ENCODE data around the gene DEUP1.
"Not testable (repeated sequence)": the region's sequence is repeated elsewhere in the genome, so short reads cannot be mapped to it uniquely, and the experiment has no call there.

The DEUP1 gene

DNA sequence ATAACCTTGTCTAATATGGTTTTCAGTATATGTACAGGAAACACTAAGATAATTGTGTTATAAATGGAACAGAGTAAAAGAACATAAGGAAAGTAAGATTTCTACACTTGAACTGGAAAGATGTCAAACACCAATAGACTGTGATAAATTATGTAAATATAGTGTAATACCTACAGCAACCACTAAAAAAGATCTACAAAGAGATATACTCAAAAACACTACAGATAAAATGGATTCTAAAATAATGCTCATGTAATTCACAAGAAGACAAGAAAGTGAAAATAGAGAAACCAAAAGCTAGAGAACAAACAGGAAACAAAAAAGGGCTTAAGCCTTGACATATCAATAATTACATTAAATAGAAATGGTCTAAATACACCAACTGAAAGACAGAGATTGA is 30.9 kb downstream of the DEUP1 start:
- DNase-seq (ENCODE audit: low read depth): no peak

DNA sequence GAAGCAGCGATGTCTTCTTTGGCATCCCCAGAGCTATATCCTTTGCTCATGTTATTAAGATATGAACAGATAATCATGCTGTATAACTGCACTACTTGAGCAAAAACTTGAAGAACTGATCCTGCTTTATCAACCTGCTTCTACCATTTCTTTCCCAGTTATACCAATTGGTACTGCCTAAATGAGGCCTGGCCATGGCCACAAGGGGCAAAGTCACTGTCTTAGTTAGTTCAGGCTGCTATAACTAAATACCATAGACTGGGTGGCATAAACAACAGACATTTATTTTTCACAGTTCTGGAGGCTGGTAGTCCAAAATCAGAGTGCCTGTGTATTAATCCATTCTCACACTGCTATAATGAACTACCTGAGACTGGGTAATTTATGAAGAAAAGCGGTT is 37.5 kb downstream of the DEUP1 start:
- DNase-seq (ENCODE audit: low read depth): no peak

DNA sequence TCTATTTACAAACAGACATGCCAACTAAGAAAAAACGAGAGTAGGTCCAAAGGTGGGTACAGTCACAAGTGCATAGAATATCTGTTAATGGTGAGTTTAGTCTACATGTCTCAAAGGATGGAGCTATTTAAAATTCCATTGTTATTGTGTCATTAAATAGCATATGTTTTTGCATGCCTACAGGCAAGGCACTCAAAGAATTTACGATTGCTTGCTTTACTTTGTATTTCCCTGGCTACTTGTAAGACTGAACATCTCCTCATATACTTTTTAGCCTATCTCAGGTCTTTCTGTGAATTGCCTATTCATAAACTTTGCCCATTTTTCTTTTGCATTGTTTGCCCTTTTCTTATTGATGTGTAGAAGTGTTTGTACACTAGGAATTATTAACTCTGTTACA is 39.7 kb downstream of the DEUP1 start:
- no peak for DNase-seq (ENCODE audit: low read depth)

DNA sequence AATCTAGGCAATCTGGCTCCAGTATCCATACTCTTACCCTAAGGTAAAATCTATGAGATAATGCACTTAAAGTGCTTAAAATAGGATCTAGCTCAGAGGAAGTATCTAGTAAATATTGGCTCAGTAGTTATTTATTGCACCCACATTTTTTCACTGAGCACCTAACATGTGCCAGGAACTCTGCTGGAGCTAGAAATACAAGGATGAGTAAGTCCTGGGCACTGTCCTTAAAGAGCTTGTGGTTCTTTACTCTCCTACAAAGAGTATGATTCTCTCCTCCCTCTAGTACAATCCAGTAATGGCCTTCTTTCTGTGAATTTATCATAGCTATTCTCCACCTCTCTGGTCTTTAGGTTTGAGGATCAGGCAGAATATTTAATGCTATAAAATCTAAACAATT is 59.2 kb downstream of the DEUP1 start:
- DNase-seq (ENCODE audit: low read depth): no peak

DNA sequence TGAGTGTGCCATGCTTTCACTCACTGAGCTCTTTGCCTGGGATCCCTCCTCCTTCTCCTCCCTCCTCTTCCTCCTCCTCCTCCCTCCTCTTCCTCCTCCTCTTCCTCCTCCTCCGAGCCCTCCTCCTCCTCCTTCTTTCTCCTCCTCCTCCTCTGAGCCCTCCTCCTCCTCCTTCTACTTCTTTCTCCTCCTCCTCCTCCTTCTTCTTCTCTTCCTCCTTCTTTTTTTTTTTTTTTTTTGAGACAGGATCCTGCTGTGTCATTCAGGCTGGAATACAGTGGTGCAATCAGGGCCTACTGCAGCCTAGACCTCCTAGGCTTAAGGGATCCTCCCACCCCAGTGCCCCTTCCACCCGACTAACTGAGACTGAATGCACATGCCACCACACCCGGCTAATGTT is 62.3 kb downstream of the DEUP1 start:
- DNase-seq (ENCODE audit: low read depth): no peak

DNA sequence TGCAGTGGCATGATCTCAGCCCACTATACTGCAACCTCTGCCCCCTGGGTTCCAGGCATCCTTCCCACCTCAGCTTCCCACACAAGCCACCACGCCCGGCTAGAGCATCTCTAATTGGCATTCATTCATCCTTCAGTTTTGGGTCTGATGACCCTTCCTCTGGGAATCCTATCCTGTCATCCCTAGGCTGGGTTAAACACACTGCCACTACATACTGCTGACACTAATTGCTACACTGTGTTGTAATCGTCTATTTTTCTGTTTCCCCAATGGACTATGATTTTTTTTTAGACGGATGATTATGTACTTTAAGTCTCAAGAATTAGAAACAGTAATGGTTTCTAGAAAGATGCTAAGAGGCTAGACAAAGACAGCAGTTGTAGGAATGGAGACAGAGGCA is 62.8 kb downstream of the DEUP1 start:
- DNase-seq (ENCODE audit: low read depth): no peak

DNA sequence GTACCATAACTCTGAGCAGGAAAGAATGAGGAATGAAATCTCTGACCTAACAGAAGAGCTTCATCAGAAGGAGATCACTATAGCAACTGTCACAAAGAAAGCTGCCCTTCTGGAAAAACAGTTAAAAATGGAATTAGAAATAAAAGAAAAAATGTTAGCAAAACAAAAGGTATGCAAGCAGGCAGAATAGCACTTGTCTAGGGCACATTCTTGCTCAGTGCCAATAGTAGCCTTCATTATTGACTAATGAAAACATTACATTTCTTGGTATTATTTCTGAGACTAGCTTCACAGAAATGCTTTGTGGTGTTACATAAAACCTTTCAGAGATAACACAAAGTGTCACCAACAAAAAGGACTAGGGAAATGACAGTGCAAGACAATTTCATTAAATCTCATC is 63.9 kb downstream of the DEUP1 start:
- DNase-seq (ENCODE audit: low read depth): no peak

DNA sequence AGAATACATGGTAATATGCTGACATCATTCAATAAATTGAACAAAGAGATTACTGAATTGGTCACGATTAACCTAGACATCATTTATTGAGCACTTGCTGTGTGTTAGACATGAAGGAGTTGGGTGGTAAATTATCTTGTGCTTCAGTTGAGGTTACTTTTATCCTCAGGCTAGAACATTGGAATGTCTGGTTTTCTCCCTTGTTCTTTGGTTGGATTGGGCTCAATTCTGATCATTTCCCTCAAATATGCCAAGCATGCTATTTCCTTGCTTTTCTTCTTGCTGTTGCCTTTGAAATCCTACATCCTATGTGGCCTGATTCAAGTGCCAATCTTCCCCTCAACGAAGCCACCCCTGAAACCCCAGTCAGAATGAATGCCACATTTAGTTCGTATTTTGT is 65.8 kb downstream of the DEUP1 start:
- no peak for DNase-seq (ENCODE audit: low read depth)

DNA sequence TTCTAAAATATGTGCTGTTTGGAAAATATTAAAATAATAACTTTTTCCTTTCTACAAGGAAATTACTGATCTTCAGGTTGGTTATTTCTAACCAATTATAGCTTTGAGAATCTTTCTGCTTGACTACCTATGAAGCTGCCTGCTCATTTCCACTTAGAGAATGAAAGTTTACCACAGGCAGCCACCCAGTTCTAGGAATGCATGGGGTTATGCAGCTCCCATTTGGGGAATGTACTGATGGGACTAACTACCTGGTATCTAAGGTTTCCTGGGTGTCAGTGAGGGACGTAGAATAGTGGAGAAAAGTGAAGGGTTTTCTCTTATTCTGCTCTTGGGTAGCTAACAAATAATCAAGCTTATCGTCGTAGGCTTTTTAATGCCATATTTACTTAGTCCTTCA is 73.4 kb downstream of the DEUP1 start:
- DNase-seq (ENCODE audit: low read depth): no peak

DNA sequence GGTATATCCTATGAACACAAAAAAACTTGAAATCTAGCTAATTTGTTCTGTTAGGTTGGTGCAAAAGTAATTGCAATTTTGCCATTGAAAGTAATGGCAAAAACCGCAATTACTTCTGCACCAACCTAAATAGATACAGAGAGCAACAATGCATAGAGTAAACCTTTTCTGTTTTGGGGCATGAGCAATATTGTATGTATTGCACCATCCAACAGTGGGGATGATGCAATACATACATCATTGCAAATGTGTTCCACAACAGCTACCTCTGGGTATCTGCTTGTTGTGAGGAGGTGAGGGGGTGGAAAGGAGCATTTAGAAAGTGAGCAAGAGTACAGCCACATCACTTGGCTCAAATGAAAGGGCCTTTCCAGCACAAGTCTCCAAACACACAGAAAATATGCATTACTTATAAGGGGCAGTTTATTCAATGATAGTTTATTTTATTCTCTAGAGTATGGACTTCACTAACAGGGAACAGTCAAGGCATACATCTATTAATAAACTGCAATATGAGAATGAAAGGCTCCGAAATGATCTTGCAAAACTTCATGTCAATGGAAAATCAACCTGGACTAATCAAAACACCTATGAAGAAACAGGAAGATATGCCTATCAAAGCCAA is 77.3 kb downstream of the DEUP1 start:
- DNase-seq (ENCODE audit: low read depth): no peak

DNA sequence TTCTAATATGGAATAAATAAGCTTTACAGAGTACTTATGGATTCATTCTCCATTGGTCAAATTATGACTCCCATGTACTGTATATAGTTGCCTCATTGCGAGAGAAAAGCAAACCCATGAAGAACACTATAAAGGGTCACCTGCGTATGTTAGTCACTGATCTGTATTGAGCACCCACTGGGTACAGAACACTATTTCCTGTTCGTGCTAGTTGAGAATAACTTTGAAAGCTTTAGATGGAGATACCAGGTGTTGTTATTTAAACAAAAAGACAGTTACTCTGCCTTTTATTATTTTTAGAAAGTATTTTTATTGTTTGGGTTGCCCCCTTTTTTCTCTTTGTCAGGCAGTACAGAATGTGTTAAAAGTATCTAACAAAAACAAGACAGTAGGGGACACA is 79.9 kb downstream of the DEUP1 start:
- no peak for DNase-seq (ENCODE audit: low read depth)

DNA sequence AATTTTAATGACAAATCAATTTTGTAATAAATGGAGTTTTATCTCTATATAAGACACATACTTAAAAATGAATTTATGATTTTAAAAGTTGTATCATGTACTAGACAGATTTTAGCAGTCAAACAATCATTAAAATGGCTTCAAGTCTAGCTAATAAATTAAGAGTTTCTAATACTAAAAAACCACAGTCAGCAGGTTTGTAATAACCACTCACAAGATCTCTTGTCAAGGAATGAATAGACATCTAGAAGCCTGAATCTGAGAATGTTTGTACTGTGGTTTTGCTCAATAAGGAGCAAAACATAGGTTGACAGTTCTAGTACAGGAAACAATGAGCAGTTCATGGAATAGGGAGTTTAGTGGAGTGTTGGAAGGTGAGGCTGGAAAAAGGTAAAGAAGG is 81.2 kb downstream of the DEUP1 start:
- DNase-seq (ENCODE audit: low read depth): no peak

DNA sequence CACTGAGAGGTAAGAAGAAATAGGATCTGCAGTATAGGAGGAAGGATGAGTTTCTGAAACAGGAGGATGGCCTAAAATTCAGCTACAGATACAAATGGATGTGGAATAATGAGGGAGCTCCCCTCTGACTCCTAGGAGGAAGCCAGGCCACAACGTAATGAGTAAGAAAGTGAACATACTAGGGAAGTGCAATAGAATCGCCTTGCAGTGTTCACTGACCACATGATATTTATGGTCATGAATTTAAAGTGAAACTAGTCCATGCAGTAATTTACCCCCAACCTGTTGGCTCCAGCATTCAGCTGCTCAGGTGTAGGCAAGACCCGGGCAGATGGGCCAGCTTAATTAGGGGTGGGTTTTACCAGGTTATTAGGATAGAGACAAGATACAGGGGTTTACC is 101.7 kb downstream of the DEUP1 start:
- DNase-seq (ENCODE audit: low read depth): no peak

DNA sequence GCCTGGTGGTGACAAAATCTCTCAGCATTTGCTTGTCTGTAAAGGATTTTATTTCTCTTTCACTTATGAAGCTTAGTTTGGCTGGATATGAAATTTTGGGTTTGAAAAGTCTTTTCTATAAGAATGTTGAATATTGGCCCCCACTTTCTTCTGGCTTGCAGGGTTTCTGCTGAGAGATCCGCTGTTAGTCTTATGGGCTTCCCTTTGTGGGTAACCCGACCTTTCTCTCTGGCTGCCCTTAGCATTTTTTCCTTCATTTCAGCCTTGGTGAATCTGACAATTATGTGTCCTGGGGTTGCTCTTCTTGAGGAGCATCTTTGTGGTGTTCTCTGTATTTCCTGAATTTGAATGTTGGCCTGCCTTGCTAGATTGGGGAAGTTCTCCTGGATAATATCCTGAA is 112.7 kb downstream of the DEUP1 start:
- DNase-seq (ENCODE audit: low read depth): not testable (repeated sequence)

DNA sequence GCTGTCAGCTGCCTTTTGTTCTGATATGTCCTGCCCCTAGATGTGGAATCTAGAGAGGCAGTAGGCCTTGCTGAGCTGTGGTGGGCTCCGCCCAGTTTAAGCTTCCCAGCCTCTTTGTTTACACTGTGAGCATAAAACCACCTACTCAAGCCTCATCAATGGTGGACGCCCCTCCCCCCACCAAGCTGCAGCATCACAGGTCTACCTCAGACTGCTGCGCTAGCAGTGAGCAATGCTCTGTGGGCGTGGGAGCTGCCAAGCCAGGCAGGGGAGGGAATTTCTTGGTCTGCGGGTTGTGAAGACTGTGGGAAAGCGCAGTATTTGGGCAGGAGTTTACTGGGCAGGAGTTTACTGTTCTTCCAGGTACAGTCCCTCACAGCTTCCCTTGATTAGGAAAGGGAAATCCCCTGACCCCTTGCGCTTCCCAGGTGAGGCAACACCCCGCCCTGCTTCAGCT is 114.1 kb downstream of the DEUP1 start:
- no peak for DNase-seq (ENCODE audit: low read depth)

DNA sequence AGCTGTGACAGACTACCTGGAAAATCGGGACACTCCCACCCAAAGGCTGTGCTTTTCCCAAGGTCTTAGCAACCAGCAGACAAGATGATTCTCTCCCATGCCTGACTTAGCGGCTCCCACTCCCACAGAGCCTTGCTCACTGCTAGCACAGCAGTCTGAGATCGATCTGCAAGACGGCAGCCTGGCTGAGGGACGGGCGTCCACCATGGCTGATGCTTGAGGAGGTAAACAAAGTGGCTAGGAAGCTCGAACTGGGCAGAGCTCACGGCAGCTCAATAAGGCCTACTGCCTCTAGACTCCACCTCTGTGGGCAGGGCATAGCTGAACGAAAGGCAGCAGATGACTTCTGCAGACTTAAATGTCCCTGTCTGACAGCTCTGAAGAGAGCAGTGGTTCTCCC is 127.7 kb downstream of the DEUP1 start:
- DNase-seq (ENCODE audit: low read depth): no peak

DNA sequence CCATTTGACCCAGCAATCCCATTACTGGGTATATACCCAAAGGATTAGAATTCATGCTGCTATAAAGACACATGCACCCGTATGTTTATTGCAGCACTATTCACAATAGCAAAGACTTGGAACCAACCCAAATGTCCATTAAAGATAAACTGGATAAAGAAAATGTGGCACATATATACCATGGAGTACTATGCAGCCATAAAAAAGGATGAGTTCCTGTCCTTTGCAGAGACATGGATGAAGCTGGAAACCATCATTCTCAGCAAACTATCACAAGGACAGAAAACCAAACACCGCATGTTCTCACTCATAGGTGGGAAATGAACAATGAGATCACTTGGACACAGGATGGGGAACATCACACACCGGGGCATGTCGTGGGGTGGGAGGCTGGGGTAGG is 133.1 kb downstream of the DEUP1 start:
- DNase-seq (ENCODE audit: low read depth): not testable (repeated sequence)

DNA sequence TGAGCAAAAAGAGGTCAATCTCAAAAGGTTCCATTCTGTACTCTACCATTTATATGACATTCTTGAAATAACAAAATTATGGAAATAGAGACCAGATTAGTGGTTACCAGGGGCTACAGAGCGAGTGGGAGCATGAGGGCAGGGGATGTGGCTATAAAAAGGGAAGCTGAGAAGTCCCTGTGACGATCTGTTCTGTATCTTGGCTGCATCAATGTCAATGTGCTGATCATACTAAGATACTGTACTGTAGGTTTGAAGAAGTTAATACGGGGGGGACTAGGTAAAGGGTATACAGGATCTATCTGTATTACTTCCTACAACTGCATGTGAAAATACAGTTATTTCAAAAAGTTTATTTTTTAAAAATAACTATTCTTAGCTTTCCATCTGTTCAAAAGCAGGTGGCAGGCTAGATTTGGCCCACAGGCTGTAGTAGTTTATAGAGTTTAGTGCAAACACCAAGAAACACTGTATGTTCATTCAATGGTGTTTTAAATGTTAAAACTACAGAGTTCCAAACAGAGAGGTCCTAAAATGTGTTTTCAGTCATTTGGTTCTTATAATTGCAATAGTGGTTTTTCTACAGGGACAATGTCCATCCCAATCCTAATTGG is 134.5 kb downstream of the DEUP1 start:
- no peak for DNase-seq (ENCODE audit: low read depth)

DNA sequence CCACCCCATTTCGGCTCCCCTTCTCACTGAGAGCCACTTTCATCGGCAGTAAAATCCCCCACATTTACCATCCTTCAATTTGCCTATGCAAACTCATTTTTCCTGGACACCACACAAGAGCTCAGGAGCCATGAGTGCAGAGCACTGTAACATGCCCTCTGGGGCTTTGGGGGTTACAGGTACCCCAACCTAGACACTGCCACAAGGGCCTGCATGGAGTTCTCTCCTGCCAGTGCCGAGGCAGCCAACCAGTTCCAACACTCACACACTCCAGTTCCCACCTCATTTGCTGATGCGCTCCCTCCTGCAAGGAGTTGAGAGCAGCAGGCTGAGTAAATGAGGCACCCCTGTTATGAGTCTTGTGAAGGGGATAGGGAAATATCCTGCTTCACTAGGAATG is 136.5 kb downstream of the DEUP1 start:
- no peak for DNase-seq (ENCODE audit: low read depth)

DNA sequence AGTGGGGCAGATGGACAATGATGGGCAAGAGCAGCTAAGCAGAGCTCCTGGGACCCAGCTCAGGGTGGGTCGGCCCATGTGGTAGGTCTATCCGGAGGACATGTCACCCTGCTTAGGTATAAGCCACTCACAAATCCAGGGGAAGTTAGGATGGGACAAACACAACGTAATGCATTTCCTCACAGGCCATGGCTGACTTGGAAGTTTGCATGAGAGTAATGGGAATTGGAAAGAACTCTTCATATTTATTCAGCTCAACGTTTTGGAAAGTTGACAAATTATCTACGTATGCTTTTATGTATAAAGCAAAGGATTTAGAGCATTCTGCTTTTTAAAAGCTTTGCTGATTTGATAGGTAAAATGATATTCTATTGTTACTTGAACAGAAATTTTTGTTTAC is 137.7 kb downstream of the DEUP1 start:
- DNase-seq (ENCODE audit: low read depth): no peak

DNA sequence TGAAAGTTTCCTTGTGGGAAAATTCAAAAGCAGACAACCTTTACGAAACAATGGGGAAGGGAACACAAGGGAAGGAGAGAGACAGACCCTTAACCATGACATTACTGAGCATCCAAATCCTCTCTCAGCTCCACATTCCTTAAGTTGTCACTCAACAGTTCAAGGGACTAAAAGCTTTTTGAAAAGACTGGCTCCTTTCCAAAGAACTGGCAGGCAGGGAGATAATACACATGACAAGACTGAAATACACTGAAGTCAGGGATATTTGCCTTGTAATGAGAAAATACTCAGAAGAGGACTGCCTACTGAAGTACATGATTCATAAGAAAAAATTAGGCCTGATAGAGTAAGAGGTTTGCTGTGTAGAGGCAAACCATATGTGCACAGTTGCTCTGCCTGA is 143.6 kb downstream of the DEUP1 start:
- no peak for DNase-seq (ENCODE audit: low read depth)

DNA sequence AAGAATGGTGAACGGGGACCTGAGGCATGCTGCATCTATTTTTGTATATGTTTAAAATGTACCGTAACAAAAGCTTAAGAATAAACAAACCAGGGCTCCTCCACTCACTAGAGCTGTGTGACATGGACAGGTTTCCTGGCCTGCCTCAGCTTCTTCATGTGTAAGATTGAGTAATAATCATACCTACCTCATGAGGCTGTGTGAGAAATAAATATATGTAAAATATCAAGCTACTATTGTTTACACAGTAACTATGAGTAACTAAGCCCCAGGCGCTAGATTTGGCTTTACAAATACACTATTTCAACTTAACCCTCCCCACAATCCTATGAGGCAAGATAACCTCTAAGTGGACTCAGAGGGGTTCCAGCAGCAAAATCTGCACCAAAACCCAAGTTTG is 146.3 kb downstream of the DEUP1 start:
- DNase-seq (ENCODE audit: low read depth): no peak

DNA sequence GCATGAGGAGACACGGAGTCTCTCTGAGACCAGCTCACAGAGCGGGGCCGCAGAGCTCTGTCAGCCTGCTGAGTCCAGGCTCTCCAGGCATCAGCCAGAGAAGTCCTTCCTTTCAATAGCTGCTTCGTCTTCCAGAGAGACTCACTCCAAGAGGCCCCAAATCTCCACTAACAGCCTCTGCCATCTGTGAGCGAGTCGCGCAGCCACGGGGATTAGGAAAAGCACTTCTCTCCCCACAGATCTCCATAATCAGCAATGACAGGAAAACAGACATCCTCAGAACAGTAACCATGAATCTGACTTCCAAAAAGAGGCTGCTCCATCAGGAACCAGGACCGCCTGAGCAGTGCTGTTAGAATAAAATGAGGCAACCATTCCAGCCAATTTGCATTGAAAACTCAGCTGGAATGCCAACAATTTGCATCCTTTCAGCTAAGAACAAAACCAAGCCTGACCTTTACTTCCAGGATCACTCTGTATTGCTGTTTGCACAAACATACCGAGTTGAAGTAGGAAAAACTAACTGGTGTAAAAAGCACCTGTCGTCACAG is 147.2 kb downstream of the DEUP1 start:
- DNase-seq (ENCODE audit: low read depth): no peak

DNA sequence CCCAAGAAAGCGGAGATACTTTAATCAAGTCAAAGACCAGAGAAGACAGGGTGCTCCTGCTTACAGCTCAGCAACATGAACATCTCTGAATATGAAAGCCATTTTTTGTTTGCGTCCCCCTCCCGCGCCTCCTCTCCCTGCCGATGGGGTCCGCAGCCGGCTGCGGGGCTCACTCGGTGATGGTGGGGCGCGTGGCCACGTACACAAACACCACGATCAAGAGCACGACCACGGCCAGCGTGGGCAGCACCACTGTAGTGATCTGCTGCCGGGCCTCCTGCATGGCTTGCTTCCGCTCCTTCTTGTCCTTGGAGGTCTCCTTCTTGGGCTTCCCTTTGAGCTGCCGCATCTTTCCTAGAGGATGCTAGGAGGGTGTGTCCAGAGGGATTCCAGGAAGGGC is 148.3 kb downstream of the DEUP1 start:
- DNase-seq (ENCODE audit: low read depth): no peak

Measured in activated T-cell treated with anti-CD3 and anti-CD28 coated beads for 24 hours (primary cell).